Spinal cord (tissue), 10 donors: ENCODE measurements around the gene ABCD3. TPM values are rescaled to one million over a fixed set of nuclear protein-coding genes. Genes with fewer than 3 reads are reported as not detected.
A peak's percentile ranks its signal among the peaks of the same experiment; 100 is the strongest.
"Not testable (repeated sequence)": the region's sequence is repeated elsewhere in the genome, so short reads cannot be mapped to it uniquely, and the experiment has no call there.

Experiments used
- DNase-seq, 6 donors: peaks; one replicate each; pipeline versions ENCODE4 v3.0.0 to v3.0.0-alpha.2; 2013 to 2015; ENCODE audit warnings: low spot score in 6 of 6, low read depth in 4 of 6
- H3K27ac ChIP-seq: one replicate; pipeline ENCODE4 v1.5.1; 2013; ENCODE audit warnings: low read depth, low read length, control low read depth
- H3K27me3 ChIP-seq: one replicate; pipeline ENCODE4 v1.6.1; 2013; ENCODE audit warnings: low read length; ENCODE audit not compliant: control insufficient read depth, insufficient read depth
- H3K36me3 ChIP-seq: one replicate; pipeline ENCODE4 v1.6.1; 2013; ENCODE audit warnings: low read length; ENCODE audit not compliant: control insufficient read depth, insufficient read depth
- H3K4me1 ChIP-seq: one replicate; pipeline ENCODE4 v1.6.1; 2013; ENCODE audit warnings: low read length; ENCODE audit not compliant: control insufficient read depth, insufficient read depth
- H3K4me3 ChIP-seq: one replicate; pipeline ENCODE4 v1.5.1; 2013; ENCODE audit warnings: low read depth, low read length, control low read depth
- H3K9me3 ChIP-seq: one replicate; pipeline ENCODE4 v1.6.1; 2013; ENCODE audit warnings: low read length; ENCODE audit not compliant: control insufficient read depth, insufficient read depth
- WGBS: methylation state at CpG from one replicate; pipeline ENCODE4 v1.1.5; 2013; ENCODE audit warnings: missing lambda C conversion rate; ENCODE audit not compliant: insufficient coverage; 5-methylcytosine and 5-hydroxymethylcytosine counted together
- polyA plus RNA-seq, 2 donors: library from polyadenylated mRNA; unstranded; fragments of 120-200 nt; gene quantifications; one replicate each; pipeline ENCODE4 v1.2.1, GENCODE V29; 2013; ENCODE audit not compliant: insufficient read length in 2 of 2
- total RNA-seq, 2 donors: library from RNA; depleted of rRNA in 1 of 2; stranded (reverse); fragments of 120-200 nt in 1 of 2; fragments of >200 nt in 1 of 2; gene quantifications; one replicate each; pipeline versions ENCODE4 v1.2.3 to v1.2.4, GENCODE V29; 2013 to 2014
- donor health status: healthy.

The ABCD3 gene
- total and polyA plus RNA-seq, 4 donors, result 52.9 to 95.5 (median 61.0) TPM

GRCh38 chr1:94565901-94566300 lies 147.7 kb downstream of the ABCD3 start:
- Histone ChIP-seq H3K36me3 (no peaks in the 10 kb centered on the region), H3K4me3 (no peak overlapping the region), H3K9me3 (no peaks in the 10 kb centered on the region), H3K27ac (no peak overlapping the region), H3K27me3 (no peaks in the 10 kb centered on the region), H3K4me1 (no peaks in the 10 kb centered on the region)
- WGBS, result no CpG with 5 or more reads among the region's 2 CpGs
- DNase-seq, result peak in 1 of 6 donors; percentile 55

DNA sequence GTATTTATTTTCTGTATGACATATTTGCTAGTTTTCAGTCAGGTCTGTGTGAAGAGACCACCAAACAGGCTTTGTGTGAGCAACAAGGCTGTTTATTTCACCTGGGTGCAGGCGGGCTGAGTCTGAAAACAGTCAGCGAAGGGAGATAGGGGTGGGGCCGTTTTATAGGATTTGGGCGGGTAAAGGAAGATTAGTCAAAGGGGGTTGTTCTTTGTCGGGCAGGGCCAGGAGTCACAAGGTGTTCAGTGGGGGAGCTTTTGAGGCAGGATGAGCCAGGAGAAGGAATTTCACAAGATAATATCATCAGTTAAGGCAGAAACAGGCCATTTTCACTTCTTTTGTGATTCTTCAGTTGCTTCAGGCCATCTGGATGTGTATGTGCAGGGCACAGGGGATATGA lies 148.2 kb downstream of the ABCD3 start:
- not testable (repeated sequence) for H3K4me3 ChIP-seq, DNase-seq, H3K36me3 ChIP-seq, H3K4me1 ChIP-seq, H3K27me3 ChIP-seq, H3K27ac ChIP-seq, H3K9me3 ChIP-seq
- 72% methylated on average over 5 of the region's 5 CpGs for WGBS

DNA sequence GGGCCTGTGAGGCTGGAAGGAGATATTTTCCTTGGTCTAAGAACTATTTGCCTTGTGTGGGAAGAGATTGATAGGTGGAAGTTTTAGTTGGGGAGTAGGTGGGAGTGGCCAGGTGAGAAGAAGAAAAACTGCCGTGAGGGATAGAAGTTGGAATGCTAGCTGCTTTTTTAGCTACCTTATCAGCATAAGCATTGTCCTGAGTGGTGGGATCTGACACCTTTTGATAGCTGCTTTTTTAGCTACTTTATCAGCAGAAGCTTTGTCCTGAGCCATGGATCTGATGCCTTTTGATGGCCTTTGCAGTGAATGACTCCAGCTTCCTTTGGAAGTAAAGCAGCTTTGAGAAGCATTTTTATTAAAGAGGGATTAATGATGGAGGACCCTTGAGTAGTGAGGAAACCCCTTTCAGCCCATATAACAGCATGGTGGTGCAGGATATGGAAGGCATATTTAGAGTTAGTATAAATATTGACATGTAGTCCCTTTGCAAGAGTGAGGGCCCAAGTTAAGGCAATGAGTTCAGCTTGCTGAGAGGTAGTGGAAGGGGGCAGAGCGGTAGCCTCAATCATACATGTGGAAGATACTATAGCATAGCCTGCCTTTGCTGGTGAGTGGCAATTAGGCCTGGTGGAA lies 149.9 kb downstream of the ABCD3 start:
- H3K27me3 ChIP-seq, H3K4me1 ChIP-seq, H3K9me3 ChIP-seq, DNase-seq, H3K27ac ChIP-seq, H3K4me3 ChIP-seq, H3K36me3 ChIP-seq: not testable (repeated sequence)
- 100% methylated on average over 1 of the region's 2 CpGs for WGBS

Other genes starting within 250 kb of the ABCD3 start
- gene ARHGAP29, start 180.8 kb upstream of the ABCD3 start, total RNA-seq, result 10 to 100 TPM; 83.5 to 86.0 TPM
- gene ARHGAP29, start 180.8 kb upstream of the ABCD3 start, polyA plus RNA-seq, result 10 to 100 TPM; 15.3 to 19.4 TPM
- gene F3, start 123.4 kb downstream of the ABCD3 start, total RNA-seq, result 10 to 100 TPM; 71.5 to 73.3 TPM
- 100 to 1,000 TPM in 1 of 2 donors, 10 to 100 TPM in 1; 97.1 to 104 TPM for gene F3, start 123.4 kb downstream of the ABCD3 start, polyA plus RNA-seq